Endothelial cell (in vitro differentiated cells): ENCODE data around the gene FTCD. TPM values are rescaled to one million over a fixed set of nuclear protein-coding genes. Genes with fewer than 3 reads are reported as not detected.
"Not testable (repeated sequence)": the region's sequence is repeated elsewhere in the genome, so short reads cannot be mapped to it uniquely, and the experiment has no call there.

Source experiments
- DNase-seq: peaks from one replicate; pipeline ENCODE4 v3.0.0; 2021; ENCODE audit warnings: low spot score
- H3K27ac Mint-ChIP-seq: one replicate; pipeline ENCODE4 v1.8.0; 2021; ENCODE audit warnings: mixed read lengths, inconsistent platforms; ENCODE audit not compliant: unreplicated experiment
- H3K27me3 Mint-ChIP-seq: one replicate; pipeline ENCODE4 v1.8.0; 2021; ENCODE audit warnings: mild to moderate bottlenecking, moderate library complexity, mixed read lengths, inconsistent platforms; ENCODE audit not compliant: unreplicated experiment
- H3K36me3 Mint-ChIP-seq: one replicate; pipeline ENCODE4 v1.8.0; 2021; ENCODE audit warnings: mild to moderate bottlenecking, low read depth, mixed read lengths, inconsistent platforms; ENCODE audit not compliant: unreplicated experiment
- H3K4me1 Mint-ChIP-seq: one replicate; pipeline ENCODE4 v1.8.0; 2021; ENCODE audit warnings: mild to moderate bottlenecking, mixed read lengths, inconsistent platforms; ENCODE audit not compliant: unreplicated experiment
- H3K4me3 Mint-ChIP-seq: one replicate; pipeline ENCODE4 v1.8.0; 2021; ENCODE audit warnings: mild to moderate bottlenecking, mixed read lengths, inconsistent platforms; ENCODE audit not compliant: unreplicated experiment
- H3K9me3 Mint-ChIP-seq: one replicate; pipeline ENCODE4 v1.8.0; 2021; ENCODE audit warnings: mixed read lengths, inconsistent platforms; ENCODE audit not compliant: unreplicated experiment
- long read RNA-seq: library from polyadenylated mRNA; unstranded; transcript quantifications from one replicate; pipeline ENCODE4 v2.0.0, GENCODE V29; 2020; ENCODE audit not compliant: unreplicated experiment
- total RNA-seq: library from RNA; stranded (reverse); fragmentation: NEBNext Ultra II Directional; extraction: Animal tissue kit (Norgen Biotek cat#: 25700); gene quantifications from one replicate; pipeline ENCODE4 v1.2.1, GENCODE V29; 2021; ENCODE audit not compliant: unreplicated experiment
- TF ChIP-seq, protein P1 (sequence below): fragments of 200-600 bp; sonication (generic); IDR thresholded peaks from one replicate; pipeline ENCODE4 v1.5.0; 2021; ENCODE audit warnings: antibody characterized with exemption; ENCODE audit not compliant: unreplicated experiment

The FTCD gene, protein sequence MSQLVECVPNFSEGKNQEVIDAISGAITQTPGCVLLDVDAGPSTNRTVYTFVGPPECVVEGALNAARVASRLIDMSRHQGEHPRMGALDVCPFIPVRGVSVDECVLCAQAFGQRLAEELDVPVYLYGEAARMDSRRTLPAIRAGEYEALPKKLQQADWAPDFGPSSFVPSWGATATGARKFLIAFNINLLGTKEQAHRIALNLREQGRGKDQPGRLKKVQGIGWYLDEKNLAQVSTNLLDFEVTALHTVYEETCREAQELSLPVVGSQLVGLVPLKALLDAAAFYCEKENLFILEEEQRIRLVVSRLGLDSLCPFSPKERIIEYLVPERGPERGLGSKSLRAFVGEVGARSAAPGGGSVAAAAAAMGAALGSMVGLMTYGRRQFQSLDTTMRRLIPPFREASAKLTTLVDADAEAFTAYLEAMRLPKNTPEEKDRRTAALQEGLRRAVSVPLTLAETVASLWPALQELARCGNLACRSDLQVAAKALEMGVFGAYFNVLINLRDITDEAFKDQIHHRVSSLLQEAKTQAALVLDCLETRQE
- total RNA-seq, result 1.5 TPM
- long read RNA-seq, result 0 reads

DNA sequence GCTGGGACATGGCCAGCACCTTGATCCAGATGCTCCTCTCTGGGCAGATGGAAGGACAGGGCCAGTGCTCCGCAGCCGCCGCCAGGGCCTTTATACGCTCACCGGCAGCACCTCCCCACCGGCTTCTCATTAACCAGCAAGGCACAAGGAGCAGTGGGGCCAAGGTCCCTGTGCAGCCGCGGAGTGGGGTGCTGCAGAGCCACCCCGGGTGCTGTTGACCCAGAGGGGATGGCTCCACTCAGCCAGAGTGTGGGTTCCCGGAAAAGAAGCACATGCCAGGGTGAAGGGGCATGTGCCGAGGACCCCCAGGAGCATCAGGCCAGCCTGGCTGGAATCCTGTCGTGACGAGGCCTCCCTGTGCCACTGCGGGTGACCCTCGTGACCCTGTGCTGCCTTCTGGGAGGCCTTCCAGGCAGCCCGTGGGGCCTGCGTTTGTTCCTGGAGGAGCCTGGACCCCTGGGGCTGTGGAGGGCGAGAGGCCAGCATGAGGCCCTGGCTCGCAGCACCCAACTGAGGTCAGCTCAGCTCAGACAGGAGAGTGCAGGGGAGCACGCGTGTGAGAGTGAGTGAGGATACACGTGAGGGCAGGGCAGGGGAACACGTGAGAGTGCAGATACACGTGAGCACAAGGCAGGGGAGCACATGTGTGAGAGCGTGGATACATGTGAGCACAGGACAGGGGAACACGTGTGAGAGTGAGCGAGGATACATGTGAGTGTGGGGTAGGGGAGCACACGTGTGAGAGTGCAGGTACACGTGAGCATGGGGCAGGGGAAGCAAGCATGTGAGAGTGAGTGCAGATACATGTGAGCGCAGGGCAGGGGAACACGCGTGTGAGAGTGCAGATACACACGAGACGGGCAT is at the start of gene FTCD:
Gene FTCD, minus strand, starts transcription at position 66 of the 864 bp plus-strand sequence. Its CDS starts 56 bp downstream, at position 10.
- Mint-ChIP-seq H3K4me1 (no peaks in the 10 kb centered on the region), H3K9me3 (no peaks in the 10 kb centered on the region), H3K27ac (peak within 1 kb of the TSS; percentile 30), H3K27me3 (peaks cover 6% of the 10 kb centered on the region), H3K4me3 (no peak within 1 kb of the TSS), H3K36me3 (peaks cover 4% of the 10 kb centered on the region)
- TF ChIP-seq, protein P1, sequence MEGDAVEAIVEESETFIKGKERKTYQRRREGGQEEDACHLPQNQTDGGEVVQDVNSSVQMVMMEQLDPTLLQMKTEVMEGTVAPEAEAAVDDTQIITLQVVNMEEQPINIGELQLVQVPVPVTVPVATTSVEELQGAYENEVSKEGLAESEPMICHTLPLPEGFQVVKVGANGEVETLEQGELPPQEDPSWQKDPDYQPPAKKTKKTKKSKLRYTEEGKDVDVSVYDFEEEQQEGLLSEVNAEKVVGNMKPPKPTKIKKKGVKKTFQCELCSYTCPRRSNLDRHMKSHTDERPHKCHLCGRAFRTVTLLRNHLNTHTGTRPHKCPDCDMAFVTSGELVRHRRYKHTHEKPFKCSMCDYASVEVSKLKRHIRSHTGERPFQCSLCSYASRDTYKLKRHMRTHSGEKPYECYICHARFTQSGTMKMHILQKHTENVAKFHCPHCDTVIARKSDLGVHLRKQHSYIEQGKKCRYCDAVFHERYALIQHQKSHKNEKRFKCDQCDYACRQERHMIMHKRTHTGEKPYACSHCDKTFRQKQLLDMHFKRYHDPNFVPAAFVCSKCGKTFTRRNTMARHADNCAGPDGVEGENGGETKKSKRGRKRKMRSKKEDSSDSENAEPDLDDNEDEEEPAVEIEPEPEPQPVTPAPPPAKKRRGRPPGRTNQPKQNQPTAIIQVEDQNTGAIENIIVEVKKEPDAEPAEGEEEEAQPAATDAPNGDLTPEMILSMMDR, result no peak
- DNase-seq, result no peak

DNA sequence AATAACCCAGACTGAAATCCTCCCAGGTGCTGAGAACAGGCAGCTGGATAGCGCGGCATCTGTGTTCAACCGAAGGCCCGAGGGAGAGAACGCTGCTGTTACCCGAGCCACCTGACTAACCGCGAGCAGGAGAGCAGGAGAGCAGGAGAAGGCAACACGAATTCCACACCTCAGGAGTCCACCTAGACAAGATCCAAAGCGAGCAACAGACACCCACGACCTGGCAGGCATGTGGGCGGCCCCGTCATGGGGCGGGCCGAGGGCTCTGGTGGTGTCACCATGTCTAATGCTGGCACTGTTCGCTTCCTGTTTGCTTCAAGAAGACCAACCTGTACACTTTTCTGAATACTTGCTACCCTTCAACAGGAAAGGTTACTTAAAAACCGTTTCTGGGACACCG is 49.8 kb upstream of the FTCD start:
- no peak for DNase-seq
- Mint-ChIP-seq H3K27ac (no peak overlapping the region), H3K36me3 (peaks cover 40% of the 10 kb centered on the region), H3K27me3 (peaks cover 7% of the 10 kb centered on the region), H3K9me3 (no peaks in the 10 kb centered on the region), H3K4me1 (peaks cover 2% of the 10 kb centered on the region), H3K4me3 (peak overlapping the region; percentile 47)
- TF ChIP-seq, protein P1, result no peak

DNA sequence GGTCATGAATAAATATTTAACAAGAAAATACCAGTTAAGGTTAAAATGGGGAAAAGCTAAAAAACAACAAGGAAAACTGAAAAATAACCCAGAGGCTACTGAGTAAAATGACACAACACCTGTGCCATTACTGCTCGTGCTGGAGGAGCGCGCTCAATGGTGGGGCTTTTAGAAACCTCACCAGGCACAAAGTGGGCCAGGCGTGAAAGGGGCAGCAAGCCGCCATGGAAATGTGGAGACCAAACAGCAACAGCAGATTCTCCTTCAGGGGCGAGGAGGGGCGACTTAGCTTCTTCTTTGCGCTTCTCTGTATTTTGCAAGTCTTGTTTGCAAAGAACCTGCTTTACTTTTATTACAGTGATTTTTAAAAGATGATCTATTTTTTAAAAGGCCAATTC is 47.8 kb upstream of the FTCD start:
- TF ChIP-seq, protein P1, result no peak
- H3K27me3 Mint-ChIP-seq, result peaks cover 2% of the 10 kb centered on the region
- H3K36me3 Mint-ChIP-seq, result peaks cover 47% of the 10 kb centered on the region
- no peaks in the 10 kb centered on the region for H3K9me3 Mint-ChIP-seq
- H3K4me3 Mint-ChIP-seq, result peak overlapping the region; percentile 26
- H3K4me1 Mint-ChIP-seq, result peaks cover 2% of the 10 kb centered on the region
- peak overlapping the region; percentile 98 for H3K27ac Mint-ChIP-seq
- no peak for DNase-seq

DNA sequence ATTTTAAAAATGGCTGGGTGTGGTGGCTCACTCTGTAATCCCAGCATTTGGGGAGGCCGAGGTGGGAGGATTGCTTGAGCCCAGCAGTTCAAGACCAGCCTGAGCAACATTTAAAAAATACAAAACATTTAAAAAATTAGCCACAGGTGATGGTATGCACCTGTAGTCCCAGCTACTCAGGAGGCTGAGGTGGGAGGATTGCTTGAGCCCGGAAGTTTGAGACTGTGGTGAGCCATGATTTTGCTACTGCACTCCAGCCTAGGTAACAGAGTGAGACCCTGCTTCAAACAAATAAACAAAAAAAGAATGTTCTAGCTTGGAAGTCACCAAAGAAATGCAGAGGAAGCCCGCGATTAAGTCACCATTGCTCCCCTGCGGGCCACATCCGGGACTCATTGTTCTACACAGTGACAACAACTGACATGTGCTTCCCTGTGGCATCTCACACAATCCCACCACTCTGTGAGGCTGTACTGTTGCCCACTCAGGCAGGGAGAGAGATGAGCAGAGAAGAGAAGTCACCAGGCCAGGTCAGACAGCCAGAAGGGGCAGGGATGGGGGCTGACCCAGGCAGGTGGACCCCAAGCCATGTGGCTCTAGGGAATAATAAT is 47.3 kb upstream of the FTCD start:
- TF ChIP-seq, protein P1, result no peak
- Mint-ChIP-seq H3K27me3 (no peaks in the 10 kb centered on the region), H3K4me3 (peak overlapping the region; percentile 26), H3K36me3 (peaks cover 48% of the 10 kb centered on the region), H3K27ac (peak overlapping the region; percentile 98), H3K4me1 (peaks cover 2% of the 10 kb centered on the region), H3K9me3 (no peaks in the 10 kb centered on the region)
- DNase-seq, result no peak

DNA sequence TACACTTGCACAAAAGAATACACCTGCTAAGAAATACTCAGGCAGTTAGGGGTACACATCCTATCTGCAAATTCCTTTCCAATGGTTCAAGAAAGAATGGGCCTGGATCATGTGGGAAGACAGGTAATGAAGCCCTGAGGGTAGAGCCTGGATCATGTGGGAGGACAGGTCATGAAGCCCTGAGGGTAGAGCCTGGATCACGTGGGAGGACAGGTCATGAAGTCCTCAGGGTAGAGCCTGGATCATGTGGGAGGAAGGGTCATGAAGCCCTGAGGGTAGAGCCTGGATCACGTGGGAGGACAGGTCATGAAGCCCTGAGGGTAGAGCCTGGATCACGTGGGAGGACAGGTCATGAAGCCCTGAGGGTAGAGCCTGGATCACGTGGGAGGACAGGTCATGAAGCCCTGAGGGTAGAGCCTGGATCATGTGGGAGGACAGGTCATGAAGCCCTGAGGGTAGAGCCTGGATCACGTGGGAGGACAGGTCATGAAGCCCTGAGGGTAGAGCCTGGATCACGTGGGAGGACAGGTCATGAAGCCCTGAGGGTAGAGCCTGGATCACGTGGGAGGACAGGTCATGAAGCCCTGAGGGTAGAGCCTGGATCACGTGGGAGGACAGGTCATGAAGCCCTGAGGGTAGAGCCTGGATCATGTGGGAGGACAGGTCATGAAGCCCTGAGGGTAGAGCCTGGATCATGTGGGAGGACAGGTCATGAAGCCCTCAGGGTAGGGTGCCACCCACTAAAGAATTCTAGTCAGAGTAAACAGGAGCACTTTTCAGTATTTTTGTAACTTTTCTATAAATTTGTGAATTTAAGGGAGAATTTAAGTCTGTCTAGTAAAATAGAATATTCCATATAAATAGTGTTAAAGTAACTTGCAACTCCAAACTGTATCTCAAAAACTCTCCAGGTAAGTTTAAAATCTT is 45.8 kb upstream of the FTCD start:
- H3K4me1 Mint-ChIP-seq, H3K4me3 Mint-ChIP-seq, H3K27ac Mint-ChIP-seq, H3K9me3 Mint-ChIP-seq, H3K27me3 Mint-ChIP-seq, DNase-seq: not testable (repeated sequence)
- H3K36me3 Mint-ChIP-seq, result peaks cover 58% of the 10 kb centered on the region
